SK-N-SH (cell line): ENCODE measurements around the gene EDDM13.

Experiments used
- CTCF ChIP-seq: fragments of 200-600 bp; sonication (generic); IDR thresholded peaks from 2 replicates; pipeline ENCODE4 v1.6.1; 2017; ENCODE audit warnings: antibody characterized with exemption, mild to moderate bottlenecking, moderate library complexity
- EP300 ChIP-seq, 2 experiments: IDR thresholded peaks; 2 replicates each; pipeline versions ENCODE4 v1.4.0 to v1.6.1; 2012; ENCODE audit warnings: borderline replicate concordance in 1 of 2, low read depth in 1 of 2, low read length in 1 of 2
- GABPA ChIP-seq: IDR thresholded peaks from 2 replicates; pipeline ENCODE4 v1.4.0; 2012; ENCODE audit warnings: low read depth, mild to moderate bottlenecking
- MXI1 ChIP-seq: IDR thresholded peaks from 2 replicates; pipeline ENCODE4 v1.6.1; 2012; ENCODE audit warnings: mild to moderate bottlenecking, low read depth, low read length, improper control_type of control experiment
- NRF1 ChIP-seq: IDR thresholded peaks from 2 replicates; pipeline ENCODE4 v1.6.1; 2012; ENCODE audit warnings: low read depth, mild to moderate bottlenecking, low read length
- RAD21 ChIP-seq: IDR thresholded peaks from 2 replicates; pipeline ENCODE4 v1.6.1; 2012; ENCODE audit warnings: mild to moderate bottlenecking, low read length
- RFX5 ChIP-seq: IDR thresholded peaks from 2 replicates; pipeline ENCODE4 v1.6.1; 2012; ENCODE audit warnings: mild to moderate bottlenecking, improper control_type of control experiment, low read length
- SIN3A ChIP-seq: IDR thresholded peaks from 2 replicates; pipeline ENCODE4 v1.6.1; 2012; ENCODE audit warnings: low read depth, mild to moderate bottlenecking, low read length, moderate library complexity, borderline replicate concordance
- SMC3 ChIP-seq: IDR thresholded peaks from 2 replicates; pipeline ENCODE4 v1.6.1; 2012; ENCODE audit warnings: low read depth, low read length, improper control_type of control experiment
- TEAD4 ChIP-seq: IDR thresholded peaks from 2 replicates; pipeline ENCODE4 v1.4.0; 2012; ENCODE audit warnings: mild to moderate bottlenecking, borderline replicate concordance; ENCODE audit not compliant: insufficient read depth
- YY1 ChIP-seq: IDR thresholded peaks from 2 replicates; pipeline ENCODE4 v1.4.0; 2012; ENCODE audit warnings: low read depth, mild to moderate bottlenecking

- TF ChIP-seq EP300 (IDR thresholded peaks at IDR 0.05; ENCODE audit: borderline replicate concordance in 1 of 2, low read depth in 1 of 2, low read length in 1 of 2): no peak
- TF ChIP-seq YY1: no peak
- TF ChIP-seq TEAD4: no peak
- TF ChIP-seq CTCF: no peak
- TF ChIP-seq SIN3A: no peak
- TF ChIP-seq GABPA: no peak
- no peak for TF ChIP-seq NRF1
- TF ChIP-seq SMC3: no peak
- no peak for TF ChIP-seq MXI1
- no peak for TF ChIP-seq RFX5
- no peak for TF ChIP-seq RAD21
These were observed 69.4 kb downstream of the EDDM13 start for GRCh38 chr19:56341948-56342347.
